GM12865 (cell line): Measurements from ENCODE around the gene TTLL9.
"Not testable (repeated sequence)": the region's sequence is repeated elsewhere in the genome, so short reads cannot be mapped to it uniquely, and the experiment has no call there.

ENCODE experiments used
- DNase-seq: peaks from one replicate; pipeline ENCODE4 v3.0.0; 2010; ENCODE audit warnings: low read depth
- H3K4me3 ChIP-seq: 2 replicates; pipeline ENCODE4 v1.5.1; 2011; ENCODE audit warnings: mild to moderate bottlenecking, low read depth, low read length, control low read depth
- TF ChIP-seq, protein P1 (sequence below): IDR thresholded peaks from 2 replicates; pipeline ENCODE4 v1.5.1; 2011; ENCODE audit warnings: low read length, control low read depth, low read depth, inconsistent platforms; ENCODE audit not compliant: insufficient read depth; ENCODE audit errors: missing control alignments

Gene TTLL9

DNA sequence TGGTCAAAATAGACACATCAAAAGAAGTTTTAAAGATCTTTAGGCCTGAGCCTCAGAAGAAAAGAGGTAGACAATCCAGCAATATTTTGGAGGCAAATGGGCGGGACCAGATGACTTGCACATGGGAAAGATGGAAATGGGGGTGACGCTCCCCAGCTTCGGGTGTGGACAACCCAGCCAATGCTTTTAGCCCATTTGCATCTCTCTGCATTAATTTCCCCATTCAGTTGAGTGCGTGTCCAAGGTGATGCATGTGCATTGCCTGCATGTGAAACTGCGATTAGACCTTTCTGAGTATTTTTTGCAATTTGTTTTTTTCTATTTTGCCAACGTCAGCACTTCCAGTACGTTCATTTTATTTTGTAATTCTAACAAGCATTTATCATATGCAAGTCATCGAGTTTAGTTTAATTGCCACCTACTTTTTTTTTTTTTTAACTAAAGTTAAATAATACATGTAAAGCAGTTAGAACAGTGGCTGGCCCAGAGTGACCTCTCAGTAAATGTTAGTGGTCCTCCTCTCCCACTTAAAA, 57.3 kb downstream of the TTLL9 start:
- no peak for DNase-seq
- TF ChIP-seq, protein P1, sequence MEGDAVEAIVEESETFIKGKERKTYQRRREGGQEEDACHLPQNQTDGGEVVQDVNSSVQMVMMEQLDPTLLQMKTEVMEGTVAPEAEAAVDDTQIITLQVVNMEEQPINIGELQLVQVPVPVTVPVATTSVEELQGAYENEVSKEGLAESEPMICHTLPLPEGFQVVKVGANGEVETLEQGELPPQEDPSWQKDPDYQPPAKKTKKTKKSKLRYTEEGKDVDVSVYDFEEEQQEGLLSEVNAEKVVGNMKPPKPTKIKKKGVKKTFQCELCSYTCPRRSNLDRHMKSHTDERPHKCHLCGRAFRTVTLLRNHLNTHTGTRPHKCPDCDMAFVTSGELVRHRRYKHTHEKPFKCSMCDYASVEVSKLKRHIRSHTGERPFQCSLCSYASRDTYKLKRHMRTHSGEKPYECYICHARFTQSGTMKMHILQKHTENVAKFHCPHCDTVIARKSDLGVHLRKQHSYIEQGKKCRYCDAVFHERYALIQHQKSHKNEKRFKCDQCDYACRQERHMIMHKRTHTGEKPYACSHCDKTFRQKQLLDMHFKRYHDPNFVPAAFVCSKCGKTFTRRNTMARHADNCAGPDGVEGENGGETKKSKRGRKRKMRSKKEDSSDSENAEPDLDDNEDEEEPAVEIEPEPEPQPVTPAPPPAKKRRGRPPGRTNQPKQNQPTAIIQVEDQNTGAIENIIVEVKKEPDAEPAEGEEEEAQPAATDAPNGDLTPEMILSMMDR, result no peak
- H3K4me3 ChIP-seq, result no peak overlapping the region

DNA sequence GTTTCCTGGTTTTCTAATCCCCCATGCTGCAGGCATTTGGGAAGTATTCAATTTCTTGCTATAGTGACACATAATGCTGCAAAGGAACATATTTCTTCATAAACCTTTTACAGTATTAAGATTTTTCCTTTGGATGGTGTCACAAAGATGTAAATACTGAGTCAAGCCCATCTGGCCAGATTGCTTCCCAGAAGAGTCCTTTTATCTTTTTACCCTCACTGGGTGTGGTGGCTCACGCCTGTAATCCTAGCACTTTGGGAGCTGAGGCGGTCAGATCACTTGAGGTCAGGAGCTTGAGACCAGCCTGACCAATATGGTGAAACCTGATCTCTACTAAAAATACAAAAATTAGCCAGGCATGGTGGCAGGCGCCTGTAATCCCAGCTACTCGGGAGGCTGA, 59.2 kb downstream of the TTLL9 start:
- DNase-seq, result not testable (repeated sequence)

DNA sequence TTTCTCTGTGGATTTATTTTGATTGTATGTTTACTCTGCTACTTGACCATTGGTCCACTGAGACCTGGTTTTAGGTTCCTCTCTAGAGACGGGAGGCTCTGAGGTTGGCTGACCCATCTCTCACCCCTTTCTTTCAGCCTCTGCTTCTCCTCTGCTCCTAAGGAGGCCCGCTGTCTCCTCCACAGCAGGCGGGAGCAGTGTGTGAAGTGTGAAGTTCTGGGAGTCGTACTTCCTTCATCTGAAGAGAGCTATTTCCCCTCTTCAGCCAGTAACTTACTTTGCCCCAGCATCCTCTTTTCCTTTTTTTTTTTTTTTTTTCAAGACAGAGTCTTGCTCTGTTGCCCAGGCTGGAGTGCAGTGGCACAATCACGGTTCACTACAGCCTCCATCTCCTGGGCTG, 60.3 kb downstream of the TTLL9 start:
- TF ChIP-seq, protein P1, result no peak
- no peak for DNase-seq
- no peak overlapping the region for H3K4me3 ChIP-seq

More for the DNA sequence above, 59.2 kb downstream of the TTLL9 start:
- not testable (repeated sequence) for H3K4me3 ChIP-seq

DNA sequence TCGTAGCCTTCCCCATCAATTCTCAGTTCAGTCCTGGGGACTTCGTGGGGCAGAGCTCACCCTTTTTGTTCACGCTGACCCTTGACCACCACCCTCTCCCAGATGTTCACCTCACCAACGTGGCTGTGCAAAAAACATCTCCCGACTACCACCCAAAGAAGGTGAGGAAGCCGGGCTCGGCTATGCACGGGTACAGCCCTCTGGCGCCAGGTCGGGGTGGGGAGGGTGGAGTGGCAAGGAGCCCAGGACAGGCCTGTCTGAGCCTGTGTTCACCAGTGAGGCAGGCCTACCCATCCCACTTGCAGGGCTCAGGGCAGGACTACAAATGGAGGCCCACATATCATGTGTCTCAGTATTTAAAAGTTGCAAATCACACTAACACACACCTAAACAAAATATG, 63.3 kb downstream of the TTLL9 start:
- no peak for DNase-seq
- TF ChIP-seq, protein P1, result no peak
- no peak overlapping the region for H3K4me3 ChIP-seq

DNA sequence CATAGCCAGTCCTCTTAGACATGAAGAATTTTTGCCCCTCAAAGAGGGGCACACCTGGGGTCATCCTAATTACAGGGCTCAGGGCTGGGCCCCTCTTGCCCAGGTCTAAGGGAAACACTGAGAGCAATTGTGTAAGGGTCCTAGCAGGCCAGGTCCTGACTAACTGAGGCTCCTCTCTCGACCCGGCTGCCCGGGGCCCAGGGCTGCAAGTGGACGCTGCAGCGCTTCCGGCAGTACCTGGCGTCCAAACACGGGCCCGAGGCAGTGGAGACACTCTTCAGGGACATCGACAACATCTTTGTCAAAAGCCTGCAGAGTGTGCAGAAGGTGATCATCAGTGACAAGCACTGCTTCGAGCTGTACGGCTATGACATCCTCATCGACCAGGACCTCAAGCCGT, 64.1 kb downstream of the TTLL9 start:
- DNase-seq, result no peak
- H3K4me3 ChIP-seq, result no peak overlapping the region
- TF ChIP-seq, protein P1, result no peak

DNA sequence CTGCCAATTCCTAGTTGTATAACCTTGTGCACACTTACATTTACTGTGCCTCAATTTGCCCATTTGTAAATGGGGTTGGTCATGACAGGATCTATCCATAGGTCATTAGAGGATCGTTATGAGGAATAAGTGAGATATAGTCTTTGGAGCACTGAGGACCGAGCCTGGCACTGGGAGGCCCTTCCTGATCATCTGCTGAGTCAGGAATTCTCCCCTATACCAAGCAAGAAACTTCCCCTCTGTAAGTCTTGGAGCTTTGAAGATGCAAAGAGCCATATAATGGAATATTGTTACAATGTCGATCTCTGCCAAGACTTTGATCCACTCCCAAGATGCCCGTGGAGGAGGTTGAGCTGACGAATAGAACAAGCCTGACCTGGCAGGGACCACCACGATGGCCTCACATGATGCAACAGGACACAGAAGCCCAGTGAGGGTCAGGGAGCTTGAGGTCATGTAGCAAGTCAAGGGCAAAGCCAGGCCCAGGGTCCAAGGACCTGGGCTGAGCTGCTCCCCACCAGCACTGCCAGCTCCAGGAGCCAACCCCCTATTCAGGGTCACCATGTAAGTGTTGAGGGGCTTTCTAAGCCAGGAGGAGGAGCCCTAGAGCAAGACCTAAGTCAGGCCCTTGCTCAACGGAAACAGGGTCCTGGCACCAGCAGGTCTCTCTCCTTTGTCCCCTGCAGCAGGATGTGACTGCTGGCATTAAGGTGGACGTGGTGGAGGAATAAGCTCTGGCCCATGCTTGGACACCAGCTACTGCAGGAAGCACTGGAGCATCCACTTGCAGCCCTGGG, 64.7 kb downstream of the TTLL9 start:
- TF ChIP-seq, protein P1, result peak; percentile 2
- H3K4me3 ChIP-seq, result no peak overlapping the region
- peak; percentile 11 for DNase-seq

DNA sequence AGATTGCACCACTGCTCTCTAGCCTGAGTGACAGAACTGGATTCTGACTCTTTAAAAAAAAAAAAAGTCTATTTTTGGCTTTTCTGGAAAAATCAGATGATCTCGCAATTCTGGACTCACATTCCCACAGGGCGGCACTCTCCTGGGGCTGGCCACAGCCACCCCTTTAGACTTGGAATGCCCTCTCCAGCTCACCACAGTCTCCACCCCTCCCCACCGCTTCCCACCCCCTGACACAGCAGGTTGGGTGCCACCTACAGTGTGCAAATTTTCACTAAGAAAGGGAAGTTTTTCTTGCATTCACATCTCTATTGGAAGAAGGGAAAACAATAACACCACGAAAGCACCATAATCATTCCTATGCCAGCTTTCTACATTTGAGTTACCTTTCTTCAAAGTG, 66.0 kb downstream of the TTLL9 start:
- TF ChIP-seq, protein P1, result no peak
- no peak for DNase-seq
- no peak overlapping the region for H3K4me3 ChIP-seq
